Cerebellar cortex (tissue), 1 donor: ENCODE measurements around the gene EMILIN3.

ENCODE experiments used
- DNase-seq: peaks from one replicate; pipeline ENCODE4 v3.0.0-alpha.2; 2015; ENCODE audit warnings: low spot score

The EMILIN3 gene

GRCh38 chr20:41391587-41392001 lies 25.0 kb upstream of the EMILIN3 start:
- no peak for DNase-seq

- DNase-seq = no peak
These were observed 24.3 kb upstream of the EMILIN3 start for GRCh38 chr20:41390889-41391288.

DNA sequence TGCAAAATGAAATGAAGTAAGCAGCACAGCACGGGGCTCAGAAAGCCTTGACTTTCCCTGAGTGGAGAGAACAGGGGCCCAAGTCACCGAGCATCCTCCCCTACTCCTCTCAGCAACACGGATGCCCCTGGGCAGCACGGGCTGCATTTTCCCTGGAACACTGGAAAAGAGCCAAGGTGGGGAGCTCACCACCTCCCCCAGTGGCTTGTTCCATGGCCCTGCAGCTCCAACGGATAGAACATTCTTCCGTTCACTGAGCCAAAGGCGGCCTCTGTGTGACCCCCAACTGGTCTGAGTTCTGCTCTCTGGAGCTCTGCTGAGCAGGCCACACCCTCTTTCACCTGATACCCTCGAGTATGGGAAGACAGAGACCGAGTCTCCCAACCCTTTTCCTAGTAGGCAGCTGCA lies 20.8 kb upstream of the EMILIN3 start:
- no peak for DNase-seq

DNA sequence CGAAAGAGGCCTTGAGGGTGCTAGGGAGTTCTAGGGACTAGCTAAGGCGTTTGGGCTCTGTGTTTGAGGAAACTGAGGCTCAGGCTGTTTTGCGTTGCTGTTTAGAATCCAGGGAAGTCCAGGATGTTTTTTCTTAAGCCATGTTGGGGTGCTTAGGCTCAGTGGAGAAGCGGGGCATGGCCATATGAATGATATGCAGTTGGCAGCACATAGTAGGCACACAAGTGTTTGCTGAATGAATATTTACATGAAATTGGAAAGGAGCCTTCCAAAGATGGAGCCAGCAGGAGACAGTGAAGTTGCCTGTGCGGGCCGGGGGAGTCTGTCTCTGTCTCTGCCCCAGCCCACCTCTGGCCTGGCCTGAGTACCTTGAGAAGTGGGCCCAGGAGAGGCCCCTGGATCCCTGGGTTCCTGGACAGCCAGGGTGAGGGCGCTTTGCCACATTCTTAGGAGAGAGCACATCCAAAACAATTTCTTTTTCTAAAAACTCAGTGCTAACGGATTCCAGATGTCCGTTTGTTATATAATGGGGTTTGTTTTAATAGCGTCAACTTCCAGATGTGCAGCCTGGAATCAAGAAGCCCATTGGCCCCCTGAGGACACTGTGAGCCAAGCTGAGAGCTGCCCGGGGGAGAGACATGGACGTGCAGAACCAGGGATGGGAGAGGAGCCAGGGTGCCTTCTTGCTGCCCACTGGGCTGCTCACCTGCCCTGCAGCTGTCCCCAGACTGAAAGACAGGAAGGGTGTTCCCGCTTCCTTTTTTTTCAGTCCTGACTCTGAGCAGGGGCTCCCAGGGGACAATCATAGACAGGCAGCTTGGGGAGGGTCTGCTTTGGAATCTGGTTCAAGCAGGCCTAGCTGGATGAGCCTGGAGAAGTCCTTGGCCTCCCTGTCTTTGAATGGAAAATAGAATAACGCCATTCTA lies 20.1 kb upstream of the EMILIN3 start:
- no peak for DNase-seq

DNA sequence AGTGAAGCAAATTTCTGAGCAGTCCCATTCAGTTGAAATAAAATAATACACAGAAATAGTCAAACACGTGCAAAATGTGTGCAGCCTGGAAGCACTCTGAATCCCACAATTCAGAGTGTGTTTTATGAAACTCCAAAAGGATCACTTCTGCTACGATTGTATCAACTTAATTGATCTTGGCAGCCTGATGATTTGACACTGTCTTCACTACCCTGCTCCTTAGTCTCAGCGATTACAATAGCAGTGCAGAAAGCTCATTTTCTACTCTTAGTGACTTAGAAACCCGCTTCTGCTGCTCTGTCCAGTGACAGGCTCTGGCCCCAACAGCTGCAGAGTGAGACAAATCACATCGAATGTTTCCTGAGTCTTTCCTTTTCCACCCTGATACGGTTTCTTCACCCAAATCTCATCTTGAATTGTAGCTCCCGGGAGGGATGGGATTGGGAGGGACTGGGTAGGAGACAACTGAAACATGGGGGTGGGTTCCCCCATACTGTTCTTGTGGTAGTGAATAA lies 16.2 kb upstream of the EMILIN3 start:
- no peak for DNase-seq

DNA sequence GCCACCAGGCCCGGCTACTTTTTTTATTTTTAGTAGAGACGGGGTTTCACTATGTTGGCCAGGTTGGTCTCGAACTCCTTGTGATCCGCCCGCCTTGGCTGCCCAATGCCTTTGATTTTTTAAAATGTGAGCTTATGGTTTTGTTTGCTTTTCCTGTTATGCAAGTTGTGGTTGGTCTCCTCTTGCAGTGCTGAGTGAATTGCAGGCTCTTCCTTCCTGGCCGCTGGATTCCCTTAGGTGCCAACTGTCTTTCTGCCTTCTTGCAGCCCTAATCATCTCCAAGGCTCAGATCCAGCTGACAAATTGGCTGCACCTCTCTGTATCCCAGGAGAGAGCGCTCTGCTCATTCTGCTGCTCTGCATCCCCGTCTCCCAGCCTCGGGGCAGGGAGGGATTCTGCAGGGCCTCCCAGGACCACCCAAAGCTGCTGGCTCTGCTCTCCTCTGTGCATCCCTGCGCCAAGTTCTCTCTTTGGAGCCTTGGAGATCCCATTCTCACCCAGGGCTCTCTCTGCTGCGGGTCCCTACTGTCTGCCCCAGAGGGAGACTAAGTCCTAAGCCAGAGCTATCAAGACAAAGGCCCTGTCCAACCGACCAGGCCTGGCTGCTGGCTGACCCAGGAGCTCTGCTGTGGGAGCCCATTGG lies 14.1 kb upstream of the EMILIN3 start:
- DNase-seq = no peak

DNA sequence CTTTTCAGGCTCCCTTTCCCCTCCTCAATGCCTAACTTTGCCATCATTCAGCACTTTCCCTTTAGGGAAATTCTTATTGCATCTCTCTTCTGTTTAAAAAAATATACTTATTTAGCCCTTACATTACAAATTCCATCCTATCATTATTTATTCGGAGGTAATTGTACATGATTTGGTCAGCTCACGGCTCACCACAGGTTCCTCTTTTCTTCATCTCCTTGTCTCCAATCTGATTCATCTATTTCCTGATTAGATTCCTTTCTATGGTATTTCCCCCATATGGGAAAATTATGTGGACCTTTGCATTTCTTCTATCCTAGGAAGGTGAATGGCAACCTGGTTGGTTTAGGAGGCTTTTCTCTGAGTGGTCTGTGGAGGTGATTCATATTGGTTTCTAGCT lies 12.9 kb upstream of the EMILIN3 start:
- DNase-seq = no peak

DNA sequence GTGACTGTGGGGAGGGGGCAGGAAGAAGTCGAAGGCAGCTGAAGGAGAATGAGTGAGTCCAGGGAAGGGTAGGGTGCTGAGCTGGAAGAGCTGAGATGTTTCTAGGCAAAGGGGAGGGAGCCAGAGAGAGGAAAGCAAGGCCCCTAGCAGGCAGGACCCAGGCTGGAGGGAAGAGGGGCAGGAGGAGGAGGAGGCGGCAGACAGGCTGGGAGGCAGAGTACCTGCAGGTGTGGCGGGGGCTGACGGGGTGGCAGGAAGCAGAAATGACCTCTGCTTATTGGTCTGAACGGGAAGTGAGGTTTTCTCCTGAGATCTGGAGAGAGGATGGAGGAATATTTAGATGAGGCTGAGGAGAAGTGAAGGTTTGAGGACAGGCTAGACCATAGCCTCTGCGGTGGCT lies 10.7 kb upstream of the EMILIN3 start:
- no peak for DNase-seq

DNA sequence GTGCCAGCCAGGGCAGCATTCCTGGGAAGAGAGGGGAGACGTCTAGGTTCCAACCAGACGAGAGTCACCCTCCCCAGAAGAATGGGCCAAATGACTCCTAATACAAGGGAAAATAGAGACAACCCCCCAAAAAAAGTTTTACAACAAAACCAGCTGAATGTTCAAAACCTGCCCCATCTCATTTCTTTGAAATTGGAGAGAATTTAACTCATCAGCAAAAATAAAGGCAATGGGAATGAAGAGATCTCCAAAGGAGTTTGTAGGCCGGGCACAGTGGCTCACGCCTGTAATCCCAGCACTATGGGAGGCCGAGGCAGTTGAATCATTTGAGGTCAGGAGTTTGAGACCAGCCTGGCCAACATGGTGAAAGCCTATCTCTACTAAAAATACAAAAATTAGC lies 9.7 kb upstream of the EMILIN3 start:
- DNase-seq = no peak

- DNase-seq = no peak
These were observed 9.2 kb upstream of the EMILIN3 start for GRCh38 chr20:41375846-41376245.

- no peak for DNase-seq
These were observed 7.6 kb upstream of the EMILIN3 start for GRCh38 chr20:41373931-41374920.

DNA sequence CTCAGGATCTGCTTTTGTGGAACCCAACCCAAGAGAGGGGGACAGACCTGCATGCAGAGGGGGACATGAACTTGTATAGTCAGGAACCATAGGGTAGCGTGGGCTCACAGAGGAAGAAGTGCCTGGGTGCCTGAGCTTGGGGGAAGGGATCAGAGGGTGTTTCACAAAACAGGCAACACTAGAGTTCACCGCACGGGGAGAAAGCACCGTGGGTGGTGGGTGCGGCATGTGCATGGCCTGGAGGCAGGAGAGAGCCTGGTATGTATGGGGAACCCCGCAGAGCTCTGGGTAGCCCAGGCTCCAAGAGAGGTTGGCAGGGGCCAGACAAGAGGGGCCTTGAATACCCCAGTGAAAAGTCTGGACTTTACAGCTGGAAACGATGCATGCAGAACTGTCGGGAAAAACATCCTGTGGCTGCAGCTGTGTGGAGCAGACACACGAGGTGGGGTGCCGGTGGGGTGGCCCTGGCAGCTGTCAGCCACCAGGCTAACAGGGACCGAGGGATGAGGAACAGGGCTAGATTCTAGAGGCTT lies 6.7 kb upstream of the EMILIN3 start:
- no peak for DNase-seq

DNA sequence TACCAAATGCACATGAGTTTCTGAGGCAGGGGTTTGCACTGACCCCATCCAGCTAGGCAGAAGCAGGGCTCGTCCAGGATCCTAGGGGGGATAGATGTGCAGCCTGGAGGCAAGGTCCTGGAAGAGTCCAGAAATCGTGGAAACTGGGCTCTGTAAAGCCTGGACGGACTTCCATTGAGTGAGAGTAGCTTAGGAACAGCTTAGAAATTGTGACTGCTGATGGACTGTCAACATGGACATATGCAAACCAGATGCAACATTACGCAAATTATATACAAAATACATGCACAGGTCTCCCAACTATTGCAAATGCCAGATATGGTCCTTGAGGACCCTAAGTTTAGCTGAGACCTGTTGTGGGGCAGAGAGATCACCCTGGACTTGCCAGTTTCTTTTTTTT lies 4.8 kb upstream of the EMILIN3 start:
- no peak for DNase-seq

DNA sequence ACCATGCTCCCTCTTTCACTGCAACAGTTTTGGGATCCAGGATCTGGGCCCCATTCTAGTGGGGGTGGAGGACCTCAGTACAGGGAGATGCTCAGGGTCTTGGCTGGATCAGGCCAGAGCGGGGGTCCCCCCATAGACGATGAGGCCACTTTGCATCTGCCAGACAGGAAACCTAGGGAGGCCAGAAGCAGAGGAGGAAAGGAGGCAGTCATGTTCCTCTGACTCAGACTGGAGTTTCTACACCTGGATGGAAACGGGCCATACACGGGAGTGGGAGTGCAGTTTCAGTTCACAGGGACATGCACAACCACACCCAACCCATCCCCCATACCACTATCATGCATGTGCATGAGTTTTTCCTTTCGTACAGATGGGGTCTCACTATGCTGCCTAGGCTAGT lies 3.6 kb upstream of the EMILIN3 start:
- no peak for DNase-seq

- DNase-seq = no peak
These were observed 3.1 kb upstream of the EMILIN3 start for GRCh38 chr20:41369673-41370072.

GRCh38 chr20:41367956-41368355 lies 1.3 kb upstream of the EMILIN3 start:
- DNase-seq = no peak

DNA sequence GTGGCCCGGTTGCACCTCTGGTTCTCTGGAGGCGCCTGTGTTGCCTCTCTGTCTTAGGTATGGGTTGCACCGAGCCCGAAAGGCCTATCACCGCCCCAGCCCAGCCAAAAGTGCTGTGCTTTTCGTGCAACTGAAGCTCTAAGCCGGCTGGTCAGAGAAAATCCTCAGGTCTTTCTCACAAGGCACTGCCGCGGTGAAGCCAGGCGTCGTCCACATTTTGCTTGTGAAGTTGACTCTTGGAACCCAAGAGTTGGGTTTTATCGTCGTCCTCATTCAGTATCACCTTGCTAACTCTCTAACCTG lies 726 bp upstream of the EMILIN3 start:
- no peak for DNase-seq

DNA sequence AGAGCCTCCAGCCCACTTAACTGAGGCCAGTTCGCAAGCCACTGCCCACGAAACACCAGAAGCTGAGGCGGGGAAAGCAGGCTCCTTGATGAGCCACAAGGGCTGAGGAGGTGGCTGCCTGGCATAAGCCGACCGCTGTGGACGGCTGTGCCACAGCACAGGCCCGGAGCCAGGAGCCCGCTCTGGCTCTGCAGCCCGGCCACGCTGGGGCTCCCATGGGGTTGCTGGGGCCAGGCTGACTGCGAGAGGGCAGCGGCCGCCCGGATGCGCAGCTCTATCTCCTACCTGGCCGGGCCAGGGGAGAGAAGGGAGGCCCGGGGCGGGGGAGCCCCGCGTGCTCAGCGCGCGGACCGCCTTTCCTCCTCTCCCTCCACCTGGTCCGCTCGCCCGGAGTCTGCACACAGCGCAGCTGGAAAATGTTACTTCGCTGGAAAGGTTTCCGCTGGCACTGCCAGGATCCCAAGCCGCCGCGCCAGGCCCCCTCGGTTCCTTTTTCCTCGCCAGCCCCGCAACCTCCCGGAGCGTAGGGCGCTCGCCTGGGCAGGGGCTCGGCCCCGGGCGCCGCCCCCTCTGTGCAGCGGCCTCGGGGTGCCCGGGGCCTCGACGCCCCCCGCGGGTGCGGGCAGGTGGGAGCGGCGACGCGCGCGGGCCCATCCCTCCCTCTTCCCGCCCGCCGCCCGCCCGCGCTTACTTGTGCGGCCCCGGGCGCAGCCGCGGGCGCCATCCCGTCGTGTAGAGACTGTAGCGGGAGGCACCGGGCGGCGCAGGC lies 657 bp downstream of the EMILIN3 start:
- DNase-seq = no peak

DNA sequence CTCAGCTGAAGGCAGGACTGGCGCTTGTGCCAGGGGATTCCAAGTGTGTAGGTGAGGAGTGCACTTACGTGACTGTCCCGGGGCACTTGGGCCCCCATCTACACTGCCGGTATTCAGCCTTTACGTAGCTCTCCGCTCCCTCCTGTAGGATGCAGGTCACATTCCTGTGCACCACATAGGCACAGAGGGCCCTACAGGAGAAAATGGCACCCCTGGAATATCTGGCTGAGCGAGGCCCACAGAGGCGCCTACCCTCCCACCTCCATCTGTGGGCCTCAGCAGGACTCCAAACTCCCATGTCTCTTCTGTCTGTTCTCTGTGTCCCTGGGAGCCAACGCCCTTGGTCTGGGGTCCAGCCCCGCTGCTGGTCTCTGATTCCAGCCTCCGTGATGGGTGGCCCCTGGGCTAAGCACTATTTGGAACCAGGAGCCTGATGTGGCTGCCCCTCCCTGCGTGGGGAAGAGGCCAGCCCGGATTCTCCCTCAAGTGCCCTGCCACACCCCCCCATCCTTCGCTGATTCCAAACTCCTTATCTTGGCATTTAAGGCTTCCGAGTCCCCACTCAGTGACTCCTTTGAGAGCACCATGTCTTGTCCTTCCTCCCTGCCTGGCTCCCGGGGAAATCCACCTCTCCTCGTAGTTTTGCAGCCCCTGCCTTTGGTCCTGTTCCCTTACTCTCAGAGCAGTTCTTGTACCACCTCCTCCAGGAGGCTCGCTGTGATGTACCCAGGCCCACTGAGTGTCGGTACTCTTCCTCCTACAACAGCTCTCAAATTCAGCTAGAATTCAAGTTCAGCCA lies 1.5 kb downstream of the EMILIN3 start:
- DNase-seq = no peak

DNA sequence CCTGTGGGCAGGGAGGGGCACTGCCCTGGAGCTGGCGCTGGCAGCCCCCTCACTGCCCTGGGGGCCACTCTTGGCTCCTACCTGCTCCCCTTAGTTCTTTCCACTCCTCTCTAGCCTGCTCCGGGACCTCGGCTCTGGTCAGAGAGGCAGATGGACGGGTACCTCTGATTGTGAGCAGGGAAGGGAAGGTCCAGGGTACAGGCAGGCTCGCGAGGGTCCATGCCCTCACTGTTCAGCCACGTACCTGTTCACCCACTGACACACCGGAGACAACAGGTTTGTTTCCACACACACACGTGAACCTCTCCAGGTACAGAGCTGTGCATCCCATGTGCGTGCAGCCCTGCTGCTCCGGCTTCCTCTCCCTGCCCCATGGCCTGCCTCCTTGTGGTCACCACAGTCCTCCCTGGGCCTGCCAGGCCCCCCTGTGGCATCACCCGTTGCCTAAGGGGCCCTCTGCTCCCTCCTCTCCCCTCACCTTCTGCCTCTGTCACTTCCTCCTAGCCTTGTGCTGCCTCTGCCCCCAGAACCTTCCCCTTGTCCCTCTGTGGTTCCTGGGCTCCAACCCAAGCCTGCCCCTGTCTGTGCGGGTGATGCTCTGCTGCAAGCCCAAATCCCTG lies 2.3 kb downstream of the EMILIN3 start:
- no peak for DNase-seq
